GM12875 (cell line): ENCODE measurements around the gene CTTNBP2.

ENCODE experiments used
- H3K4me3 ChIP-seq: one replicate; pipeline ENCODE4 v1.5.1; 2011; ENCODE audit warnings: low read depth, low read length, control low read depth
- TF ChIP-seq, protein P1 (sequence below): IDR thresholded peaks from 2 replicates; pipeline ENCODE4 v1.5.1; 2011; ENCODE audit warnings: low read depth, mild to moderate bottlenecking, control low read depth, inconsistent platforms, low read length, moderate library complexity, borderline replicate concordance; ENCODE audit not compliant: insufficient read depth

Gene CTTNBP2

DNA sequence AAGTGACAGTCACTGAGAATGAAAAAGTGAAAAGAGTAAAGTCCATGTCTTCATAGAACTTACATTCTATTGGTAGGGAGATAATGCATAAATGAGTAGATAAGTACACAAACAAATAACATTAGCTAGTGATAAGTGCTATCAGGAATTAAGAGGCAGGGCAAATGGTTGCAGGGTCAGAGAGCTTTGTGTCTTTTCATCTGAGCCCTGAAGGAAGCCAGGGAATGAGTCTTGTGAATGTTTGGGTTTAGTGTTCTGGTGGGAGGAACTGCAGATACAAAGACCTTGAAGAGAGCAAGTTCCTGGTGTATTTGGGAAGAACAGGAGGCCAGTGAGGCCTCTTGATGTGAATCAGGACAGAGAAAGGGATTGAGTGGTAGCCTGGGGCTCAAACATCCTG is 183.8 kb downstream of the CTTNBP2 start:
- TF ChIP-seq, protein P1, sequence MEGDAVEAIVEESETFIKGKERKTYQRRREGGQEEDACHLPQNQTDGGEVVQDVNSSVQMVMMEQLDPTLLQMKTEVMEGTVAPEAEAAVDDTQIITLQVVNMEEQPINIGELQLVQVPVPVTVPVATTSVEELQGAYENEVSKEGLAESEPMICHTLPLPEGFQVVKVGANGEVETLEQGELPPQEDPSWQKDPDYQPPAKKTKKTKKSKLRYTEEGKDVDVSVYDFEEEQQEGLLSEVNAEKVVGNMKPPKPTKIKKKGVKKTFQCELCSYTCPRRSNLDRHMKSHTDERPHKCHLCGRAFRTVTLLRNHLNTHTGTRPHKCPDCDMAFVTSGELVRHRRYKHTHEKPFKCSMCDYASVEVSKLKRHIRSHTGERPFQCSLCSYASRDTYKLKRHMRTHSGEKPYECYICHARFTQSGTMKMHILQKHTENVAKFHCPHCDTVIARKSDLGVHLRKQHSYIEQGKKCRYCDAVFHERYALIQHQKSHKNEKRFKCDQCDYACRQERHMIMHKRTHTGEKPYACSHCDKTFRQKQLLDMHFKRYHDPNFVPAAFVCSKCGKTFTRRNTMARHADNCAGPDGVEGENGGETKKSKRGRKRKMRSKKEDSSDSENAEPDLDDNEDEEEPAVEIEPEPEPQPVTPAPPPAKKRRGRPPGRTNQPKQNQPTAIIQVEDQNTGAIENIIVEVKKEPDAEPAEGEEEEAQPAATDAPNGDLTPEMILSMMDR, result no peak
- H3K4me3 ChIP-seq, result no peak overlapping the region

DNA sequence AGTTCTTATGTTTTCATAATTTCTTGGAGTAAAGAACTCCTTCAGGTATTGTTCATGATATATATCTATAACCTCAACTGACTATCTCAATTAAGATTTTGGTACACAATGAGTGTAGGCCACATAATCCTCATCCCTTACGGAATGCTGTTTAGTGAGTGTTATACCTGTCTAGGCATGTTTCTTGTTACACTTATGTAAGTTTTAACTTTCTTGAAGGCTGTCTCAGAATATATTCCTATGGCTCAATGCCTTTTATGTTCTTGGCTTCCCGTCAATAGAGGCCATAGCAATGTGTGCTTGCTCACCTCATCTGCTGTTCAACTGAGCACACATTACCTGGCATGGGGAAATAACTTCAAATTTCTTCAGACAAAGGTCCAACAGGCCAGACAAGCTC is 185.1 kb downstream of the CTTNBP2 start:
- no peak overlapping the region for H3K4me3 ChIP-seq
- TF ChIP-seq, protein P1, result no peak

DNA sequence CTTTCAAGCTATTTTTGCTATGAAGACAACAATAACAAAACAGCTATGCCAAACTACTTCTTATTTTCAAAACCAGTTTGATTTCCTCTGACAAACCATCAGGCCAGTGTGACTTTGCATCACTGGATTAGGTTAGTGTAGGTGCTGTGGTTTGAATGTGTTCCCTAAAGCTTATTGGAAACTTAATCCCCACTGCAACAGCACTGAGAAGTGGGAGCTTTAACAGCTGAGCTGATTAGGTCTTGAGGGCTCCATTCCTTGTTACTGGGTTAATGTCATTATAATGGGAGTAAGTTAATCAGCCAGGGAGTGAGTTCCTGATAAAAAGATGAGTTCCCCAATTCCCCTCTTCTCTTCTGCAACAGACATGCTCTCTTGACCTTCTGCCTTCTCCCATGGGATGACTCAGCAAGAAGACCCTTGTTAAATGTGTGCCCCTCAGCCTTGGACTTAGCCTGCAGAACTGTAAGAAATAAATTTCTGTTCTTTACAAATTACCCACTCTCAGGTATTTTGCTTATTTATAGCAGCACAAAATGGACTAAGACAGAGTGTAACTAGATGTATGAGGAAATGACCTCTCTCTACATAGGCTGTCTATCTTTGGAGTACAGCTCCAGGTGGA is 186.8 kb downstream of the CTTNBP2 start:
- TF ChIP-seq, protein P1, result no peak
- no peak overlapping the region for H3K4me3 ChIP-seq

DNA sequence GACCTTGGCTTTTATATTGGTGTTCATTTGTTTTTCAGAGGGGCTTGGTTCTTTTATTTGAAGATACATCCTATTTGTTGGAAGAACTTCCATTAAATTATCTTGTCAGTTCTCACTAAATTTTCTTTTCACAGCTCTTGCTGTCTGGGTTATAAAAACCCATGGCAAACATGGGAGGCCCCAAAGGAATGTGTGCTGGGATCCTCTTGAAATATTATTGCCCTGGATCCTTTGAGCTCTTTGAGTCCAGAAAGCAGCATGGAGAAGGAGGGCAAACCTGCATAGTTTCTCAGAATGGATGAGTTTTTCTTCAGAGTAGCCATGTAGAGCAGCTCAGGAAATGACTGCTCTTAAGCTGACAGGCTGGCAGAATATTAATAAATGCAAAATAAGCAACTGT is 187.4 kb downstream of the CTTNBP2 start:
- no peak overlapping the region for H3K4me3 ChIP-seq
- TF ChIP-seq, protein P1, result no peak

DNA sequence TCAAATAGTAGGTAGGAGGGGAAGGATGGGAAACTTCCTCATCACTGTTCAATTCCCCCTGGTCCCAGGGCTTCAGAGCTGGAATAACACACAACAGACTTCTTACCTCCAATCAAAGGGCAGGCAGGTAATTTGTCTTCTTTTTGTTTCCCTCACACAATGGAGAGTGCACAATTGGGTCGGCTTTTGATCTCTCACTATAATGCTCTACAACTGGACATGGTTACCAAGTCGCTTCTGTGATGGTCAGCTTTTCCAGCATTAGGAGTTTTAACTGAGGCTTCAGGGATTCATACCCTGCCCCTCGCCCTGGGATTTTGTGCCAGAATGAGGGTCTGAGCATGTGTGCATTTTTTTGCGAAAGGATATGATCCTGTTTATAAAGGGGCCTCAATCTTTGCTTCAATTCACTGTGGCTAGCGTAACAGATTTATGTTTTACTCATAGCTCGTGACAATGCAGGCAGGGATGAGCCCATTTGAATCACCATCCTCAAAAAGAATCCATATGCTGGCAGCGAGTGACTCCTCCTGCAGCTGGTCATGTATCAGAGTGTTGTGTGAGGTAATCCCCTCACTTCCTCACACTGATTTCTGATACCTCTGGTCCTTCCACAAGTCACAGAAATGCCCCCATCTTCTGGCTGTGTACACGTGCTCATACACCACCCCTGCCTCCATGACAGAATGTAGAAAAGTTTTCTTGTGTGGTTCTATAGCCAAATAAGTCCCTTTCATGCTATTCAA is 189.6 kb downstream of the CTTNBP2 start:
- TF ChIP-seq, protein P1, result no peak
- no peak overlapping the region for H3K4me3 ChIP-seq

DNA sequence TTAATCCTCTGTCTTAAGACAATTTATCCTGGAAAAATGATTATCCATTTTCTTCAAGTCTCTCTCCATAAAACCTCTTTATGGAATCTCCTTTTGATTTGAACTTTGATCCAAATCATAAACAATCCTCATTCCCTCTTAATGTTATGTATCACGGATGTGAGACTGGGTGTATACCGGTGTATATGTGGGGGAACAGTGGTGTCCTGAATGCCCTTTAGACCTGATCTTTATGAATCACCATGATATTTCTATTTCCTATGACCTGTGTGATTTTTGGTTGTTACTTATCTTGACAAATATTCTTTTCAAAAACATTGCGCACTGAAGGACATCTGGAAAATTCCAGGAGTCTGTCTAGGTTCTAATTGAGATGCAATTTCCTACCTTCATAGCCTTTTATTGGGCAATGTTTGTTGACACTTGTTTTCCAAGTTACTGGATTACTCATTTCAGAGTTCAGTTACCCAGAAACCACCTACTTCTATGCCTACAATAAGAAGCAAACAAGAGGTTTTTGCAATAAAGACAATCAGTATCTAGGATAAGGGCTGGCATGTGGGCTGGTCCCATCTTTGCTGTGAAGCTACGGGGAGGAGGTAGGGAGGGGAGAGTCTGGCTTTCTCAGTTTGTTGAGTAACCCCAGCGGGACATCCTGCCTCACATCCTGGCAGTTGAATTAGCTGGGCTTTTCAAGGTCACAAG is 190.4 kb downstream of the CTTNBP2 start:
- H3K4me3 ChIP-seq, result no peak overlapping the region
- TF ChIP-seq, protein P1, result no peak
